ENCODE results near the gene IL17REL. TPM values are rescaled to one million over a fixed set of nuclear protein-coding genes. Genes with fewer than 3 reads are reported as not detected.

IL17REL gene
- total RNA-seq, 4 donors from 2014 or later = not detected

- DNase-seq (ENCODE audit: low spot score in 2 of 2) = peak in 1 of 2 donors; percentile 19
- H3K27ac ChIP-seq = peak overlapping the region; percentile 86 to 95 (median 92)
- TF ChIP-seq POLR2A (IDR thresholded peaks at IDR 0.05) (no peak), EP300 (IDR thresholded peaks at IDR 0.05) (peak in 1 of 2 donors; percentile 35), CTCF (IDR thresholded peaks at IDR 0.05) (no peak)
- H3K9me3 ChIP-seq = no peaks in the 10 kb centered on the region
- H3K36me3 ChIP-seq = peaks cover 3 to 45% (median 23%) of the 10 kb centered on the region in 3 donors
- 49 to 54% methylated on average over 29 to 60 of the region's 63 CpGs for WGBS, 2 donors
- peak overlapping the region; percentile 86 to 92 (median 89) for H3K4me3 ChIP-seq
- no peaks in the 10 kb centered on the region for H3K27me3 ChIP-seq
- peaks cover 0 to 69% (median 58%) of the 10 kb centered on the region in 4 donors for H3K4me1 ChIP-seq
Measured at GRCh38 chr22:49962751-49963646, 49.6 kb downstream of the IL17REL start.

- Histone ChIP-seq H3K27ac (peak overlapping the region; percentile 86 to 95 (median 92)), H3K4me3 (peak overlapping the region; percentile 86 to 92 (median 89)), H3K4me1 (peaks cover 0 to 61% (median 53%) of the 10 kb centered on the region in 4 donors), H3K9me3 (no peaks in the 10 kb centered on the region), H3K27me3 (no peaks in the 10 kb centered on the region), H3K36me3 (peaks cover 3 to 45% (median 23%) of the 10 kb centered on the region in 3 donors)
- DNase-seq (ENCODE audit: low spot score in 2 of 2) = peak; percentile 83 to 89
- 5 to 7% methylated on average over 18 to 33 of the region's 70 CpGs for WGBS, 2 donors
- TF ChIP-seq EP300 (IDR thresholded peaks at IDR 0.05) (peak; percentile 40 to 68), CTCF (IDR thresholded peaks at IDR 0.05) (peak in 1 of 5 experiments; percentile 19), POLR2A (IDR thresholded peaks at IDR 0.05) (peak; percentile 41 to 47)
Measured at GRCh38 chr22:49962012-49962750, 50.4 kb downstream of the IL17REL start.

GRCh38 chr22:49961601-49962011 lies 51.0 kb downstream of the IL17REL start:
- no peaks in the 10 kb centered on the region for H3K27me3 ChIP-seq
- no peak for DNase-seq (ENCODE audit: low spot score in 2 of 2)
- peaks cover 0 to 61% (median 47%) of the 10 kb centered on the region in 4 donors for H3K4me1 ChIP-seq
- peak overlapping the region; percentile 86 to 95 (median 92) for H3K27ac ChIP-seq
- H3K4me3 ChIP-seq = peak overlapping the region; percentile 86 to 92 (median 89)
- H3K36me3 ChIP-seq = peaks cover 3 to 45% (median 23%) of the 10 kb centered on the region in 3 donors
- no peaks in the 10 kb centered on the region for H3K9me3 ChIP-seq
- WGBS, 2 donors = 2% methylated on average over 29 to 39 of the region's 49 CpGs
- TF ChIP-seq EP300 (IDR thresholded peaks at IDR 0.05) = peak in 1 of 2 donors; percentile 52
- TF ChIP-seq POLR2A (IDR thresholded peaks at IDR 0.05) = no peak
- no peak for TF ChIP-seq CTCF (IDR thresholded peaks at IDR 0.05)

- DNase-seq (ENCODE audit: low spot score in 2 of 2) = peak in 1 of 2 donors; percentile 15
- TF ChIP-seq POLR2A (IDR thresholded peaks at IDR 0.05) (no peak), CTCF (IDR thresholded peaks at IDR 0.05) (no peak), EP300 (IDR thresholded peaks at IDR 0.05) (no peak)
- peak overlapping the region; percentile 86 to 92 (median 89) for H3K4me3 ChIP-seq
- no peaks in the 10 kb centered on the region for H3K9me3 ChIP-seq
- H3K4me1 ChIP-seq = peaks cover 0 to 61% (median 43%) of the 10 kb centered on the region in 4 donors
- no peaks in the 10 kb centered on the region for H3K27me3 ChIP-seq
- H3K36me3 ChIP-seq = peaks cover 3 to 45% (median 23%) of the 10 kb centered on the region in 3 donors
- 1 to 8% methylated on average over 9 to 18 of the region's 84 CpGs for WGBS, 2 donors
- H3K27ac ChIP-seq = peak overlapping the region; percentile 86 to 95 (median 92)
Measured at GRCh38 chr22:49961005-49961600, 51.5 kb downstream of the IL17REL start.

Measured in tibial nerve (tissue), 4 donors.